T-helper 2 cell treated with Interferon-gamma antibody and Interleukin-4, amounts not matched to agents 5 μg/mL and 100 μg/mL, for 36 hours (primary cell): ENCODE results near the gene VSTM2B.

Source experiments
- DNase-seq: peaks from one replicate; pipeline ENCODE4 v3.0.0; 2021; ENCODE audit warnings: low spot score
- H3K27ac Mint-ChIP-seq: one replicate; pipeline ENCODE4 v1.8.0; 2021; ENCODE audit warnings: mild to moderate bottlenecking, mixed read lengths
- H3K27me3 Mint-ChIP-seq: one replicate; pipeline ENCODE4 v1.8.0; 2021; ENCODE audit warnings: low read depth, mixed read lengths
- H3K36me3 Mint-ChIP-seq: one replicate; pipeline ENCODE4 v1.8.0; 2021; ENCODE audit warnings: low read depth, mixed read lengths
- H3K4me1 Mint-ChIP-seq: one replicate; pipeline ENCODE4 v1.8.0; 2021; ENCODE audit warnings: low read depth, mixed read lengths
- H3K4me3 Mint-ChIP-seq: one replicate; pipeline ENCODE4 v1.8.0; 2022; ENCODE audit warnings: mild to moderate bottlenecking, moderate library complexity, mixed read lengths
- H3K9me3 Mint-ChIP-seq: one replicate; pipeline ENCODE4 v1.8.0; 2021; ENCODE audit warnings: mixed read lengths

Gene VSTM2B

DNA sequence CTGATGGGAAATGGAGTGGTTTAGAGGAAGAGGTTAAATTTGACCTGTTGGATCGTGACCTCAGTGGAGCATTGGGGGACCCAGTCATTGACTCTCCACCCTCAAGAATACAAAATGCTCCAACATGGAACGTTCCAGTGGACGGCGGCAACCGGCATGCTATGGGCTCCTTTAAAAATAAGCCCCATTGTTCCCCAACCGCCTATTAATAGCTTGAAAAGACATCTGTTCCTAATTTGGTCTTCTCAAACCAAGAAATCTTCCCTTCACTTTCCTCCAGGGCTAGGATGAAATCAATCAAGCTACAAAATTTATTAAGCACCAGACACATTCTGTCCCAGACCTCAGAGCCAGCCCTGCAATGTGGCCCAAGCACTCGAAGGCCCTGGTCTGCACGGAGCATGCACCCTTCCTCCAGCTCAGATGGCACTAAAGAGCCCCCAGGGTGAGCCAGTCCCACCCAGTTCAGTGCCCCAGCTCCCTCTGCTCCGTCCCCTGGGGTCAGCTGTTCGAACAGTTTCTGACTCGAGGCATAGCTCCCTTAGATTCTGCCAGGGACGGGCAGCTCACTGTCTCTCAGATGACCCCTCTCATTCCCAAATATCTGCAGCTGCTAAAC is 22.5 kb upstream of the VSTM2B start:
- Mint-ChIP-seq H3K4me3 (no peak overlapping the region), H3K4me1 (no peaks in the 10 kb centered on the region), H3K27ac (no peak overlapping the region), H3K36me3 (no peaks in the 10 kb centered on the region), H3K27me3 (no peaks in the 10 kb centered on the region), H3K9me3 (no peaks in the 10 kb centered on the region)
- DNase-seq, result no peak

DNA sequence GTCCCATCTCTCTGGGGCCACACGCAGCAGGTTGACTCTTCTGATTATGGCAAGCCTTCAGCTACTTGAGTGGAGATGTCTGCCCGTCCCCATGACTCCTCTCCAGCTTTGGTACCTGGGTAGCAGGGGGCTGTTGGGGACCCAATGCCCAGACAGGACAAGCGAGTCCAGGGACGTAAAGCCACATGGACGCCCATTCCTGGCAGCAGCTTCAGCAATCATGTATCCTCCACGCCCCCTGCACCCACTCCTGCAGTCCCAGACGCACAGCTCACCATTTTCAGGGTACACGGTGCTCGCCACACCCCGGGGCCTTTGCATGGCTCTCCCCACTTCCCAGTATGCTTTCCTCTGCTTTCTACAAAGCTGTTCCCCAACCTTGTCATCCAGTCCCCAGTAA is 22.0 kb upstream of the VSTM2B start:
- H3K4me1 Mint-ChIP-seq, result no peaks in the 10 kb centered on the region
- H3K27ac Mint-ChIP-seq, result no peak overlapping the region
- H3K9me3 Mint-ChIP-seq, result no peaks in the 10 kb centered on the region
- H3K27me3 Mint-ChIP-seq, result no peaks in the 10 kb centered on the region
- no peaks in the 10 kb centered on the region for H3K36me3 Mint-ChIP-seq
- no peak overlapping the region for H3K4me3 Mint-ChIP-seq
- DNase-seq, result no peak

GRCh38 chr19:29504454-29504853 is 21.3 kb upstream of the VSTM2B start:
- H3K27ac Mint-ChIP-seq, result no peak overlapping the region
- no peaks in the 10 kb centered on the region for H3K9me3 Mint-ChIP-seq
- DNase-seq, result no peak
- no peaks in the 10 kb centered on the region for H3K36me3 Mint-ChIP-seq
- H3K4me3 Mint-ChIP-seq, result no peak overlapping the region
- H3K27me3 Mint-ChIP-seq, result no peaks in the 10 kb centered on the region
- no peaks in the 10 kb centered on the region for H3K4me1 Mint-ChIP-seq

DNA sequence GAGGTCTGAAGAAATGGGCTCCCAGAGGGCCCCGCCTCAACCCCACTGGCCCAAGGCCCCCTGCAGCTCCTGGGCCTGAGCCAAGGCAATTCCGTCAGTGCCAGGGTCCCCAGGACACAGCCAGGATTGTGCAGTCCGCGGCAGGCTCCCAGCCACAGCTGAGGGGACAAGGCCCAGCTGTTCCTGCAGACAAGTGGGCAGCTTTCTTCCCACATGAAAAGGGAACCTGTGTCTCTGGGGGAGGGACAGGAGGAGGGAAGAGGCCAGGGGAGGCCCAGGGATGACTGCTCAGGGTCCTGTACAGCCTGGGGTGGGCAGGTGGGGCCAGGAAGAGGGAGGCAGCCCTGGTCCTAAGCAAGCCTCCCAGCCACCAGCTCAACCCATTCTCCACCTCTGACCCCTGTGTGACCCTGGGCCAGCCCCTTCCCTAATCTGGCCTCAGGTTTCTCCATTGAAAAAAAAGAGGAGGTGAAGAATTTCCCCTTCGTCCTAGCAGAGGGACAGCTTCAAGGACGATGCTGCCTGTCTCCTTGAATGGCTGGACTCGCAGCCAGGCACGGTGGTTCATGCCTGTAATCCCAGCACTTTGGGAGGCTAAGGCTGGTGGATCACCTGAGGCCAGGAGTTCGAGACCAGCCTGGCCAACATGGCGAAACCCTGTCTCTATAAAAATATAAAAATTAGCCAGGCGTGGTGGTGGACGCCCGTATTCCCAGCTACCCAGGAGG is 20.5 kb upstream of the VSTM2B start:
- Mint-ChIP-seq H3K4me1 (no peaks in the 10 kb centered on the region), H3K4me3 (no peak overlapping the region), H3K9me3 (no peaks in the 10 kb centered on the region), H3K27me3 (no peaks in the 10 kb centered on the region), H3K36me3 (no peaks in the 10 kb centered on the region), H3K27ac (no peak overlapping the region)
- DNase-seq, result no peak

DNA sequence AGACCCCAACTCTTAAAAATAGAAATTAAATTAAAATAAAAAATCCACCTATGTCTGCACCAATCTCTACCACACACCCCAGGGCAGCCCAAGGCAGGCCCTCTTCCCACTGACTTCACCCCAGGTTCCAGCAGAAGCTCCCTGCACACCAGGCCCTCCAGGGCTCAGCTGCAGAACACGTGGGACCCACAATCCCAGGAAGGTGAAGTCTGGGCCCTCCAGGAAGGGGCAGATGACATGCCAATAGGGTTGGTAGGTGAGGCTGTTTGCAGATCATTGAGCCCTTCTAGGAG is 19.2 kb upstream of the VSTM2B start:
- Mint-ChIP-seq H3K27ac (no peak overlapping the region), H3K4me3 (no peak overlapping the region), H3K36me3 (no peaks in the 10 kb centered on the region), H3K27me3 (no peaks in the 10 kb centered on the region), H3K9me3 (no peaks in the 10 kb centered on the region), H3K4me1 (no peaks in the 10 kb centered on the region)
- no peak for DNase-seq

DNA sequence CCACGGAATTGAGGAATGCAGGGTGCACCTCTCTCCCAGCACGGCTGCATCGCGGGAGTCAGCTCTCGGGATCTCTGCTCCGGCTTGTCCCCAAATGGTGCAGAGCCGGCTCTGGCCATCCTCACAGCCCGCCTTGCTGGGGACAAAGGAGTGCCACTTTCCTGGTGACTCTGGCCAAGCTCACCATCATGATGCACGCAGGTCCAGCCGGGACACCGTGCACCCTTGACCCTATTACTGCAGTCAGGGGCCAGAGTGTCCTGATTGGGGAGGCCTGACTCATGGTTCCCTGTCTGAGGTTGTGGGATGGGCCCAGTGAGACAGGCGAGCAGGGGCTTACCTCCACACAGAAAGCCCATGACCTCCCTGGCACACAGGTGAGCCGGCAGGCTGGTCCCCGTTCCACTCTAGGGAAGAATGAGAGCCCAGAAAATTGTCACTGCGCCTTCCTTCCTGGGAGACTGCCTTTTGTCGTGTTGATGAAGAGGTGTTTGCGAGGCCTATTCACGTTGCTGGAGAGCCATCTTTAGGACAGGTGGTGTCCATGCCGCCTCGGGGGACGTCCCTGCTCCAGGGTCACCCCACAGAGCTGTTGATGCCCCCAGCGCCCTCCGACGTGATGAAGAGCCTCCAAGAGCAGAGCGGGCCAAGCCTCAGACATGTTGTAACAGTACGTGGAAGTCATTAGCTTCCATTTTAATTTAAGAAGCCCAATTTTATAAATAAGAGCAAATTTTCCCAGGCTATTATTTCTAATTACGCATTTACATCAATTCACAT is 18.5 kb upstream of the VSTM2B start:
- Mint-ChIP-seq H3K4me3 (no peak overlapping the region), H3K27ac (no peak overlapping the region), H3K27me3 (no peaks in the 10 kb centered on the region), H3K9me3 (no peaks in the 10 kb centered on the region), H3K36me3 (no peaks in the 10 kb centered on the region), H3K4me1 (no peaks in the 10 kb centered on the region)
- DNase-seq, result no peak

DNA sequence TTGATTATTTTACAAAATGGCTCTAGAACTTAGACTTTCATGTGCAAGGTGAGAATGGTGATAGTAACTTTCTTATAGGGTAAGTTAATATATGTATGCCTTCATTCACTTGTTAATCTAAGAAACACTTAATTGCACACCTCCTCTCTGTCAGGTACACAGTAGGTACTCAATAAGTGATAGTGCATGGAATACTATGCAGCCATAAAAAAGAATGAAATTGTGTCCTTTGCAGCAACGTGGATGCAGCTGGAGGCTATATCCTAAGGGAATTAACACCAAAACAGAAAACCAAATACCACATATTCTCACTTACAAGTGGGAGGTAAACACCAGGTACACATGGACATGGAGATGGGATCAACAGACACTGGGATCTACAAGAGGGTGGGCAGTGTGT is 17.6 kb upstream of the VSTM2B start:
- Mint-ChIP-seq H3K4me1 (no peaks in the 10 kb centered on the region), H3K9me3 (no peaks in the 10 kb centered on the region), H3K27me3 (no peaks in the 10 kb centered on the region)

DNA sequence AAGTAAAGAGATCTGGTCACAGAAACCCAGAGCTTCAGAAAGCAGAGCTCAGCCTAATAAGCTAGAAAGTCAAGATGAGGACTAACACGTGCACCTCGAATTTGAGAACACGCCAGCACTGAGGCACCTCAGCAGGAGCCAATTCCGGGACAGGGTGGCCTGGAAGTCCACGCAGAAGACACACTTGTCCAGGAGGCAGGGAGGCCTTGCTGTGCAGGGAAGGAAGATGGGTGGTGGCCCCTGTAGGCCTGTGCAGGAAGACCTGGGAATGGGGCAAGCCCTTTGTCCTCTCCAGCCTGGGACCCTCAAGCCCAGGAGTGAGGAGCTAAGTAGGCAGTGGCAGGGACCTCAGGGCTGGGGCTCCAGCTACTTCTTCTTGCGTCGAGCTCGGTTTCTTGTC is 16.3 kb upstream of the VSTM2B start:
- Mint-ChIP-seq H3K27me3 (no peaks in the 10 kb centered on the region), H3K36me3 (no peaks in the 10 kb centered on the region), H3K9me3 (no peaks in the 10 kb centered on the region), H3K4me1 (no peaks in the 10 kb centered on the region), H3K4me3 (no peak overlapping the region), H3K27ac (no peak overlapping the region)
- DNase-seq, result no peak

More for the DNA sequence above, 17.6 kb upstream of the VSTM2B start:
- no peak overlapping the region for H3K4me3 Mint-ChIP-seq
- no peaks in the 10 kb centered on the region for H3K36me3 Mint-ChIP-seq
- no peak overlapping the region for H3K27ac Mint-ChIP-seq
- no peak for DNase-seq

GRCh38 chr19:29510701-29511265 is 15.0 kb upstream of the VSTM2B start:
- no peaks in the 10 kb centered on the region for H3K9me3 Mint-ChIP-seq
- no peaks in the 10 kb centered on the region for H3K36me3 Mint-ChIP-seq
- H3K4me3 Mint-ChIP-seq, result no peak overlapping the region
- DNase-seq, result no peak
- no peaks in the 10 kb centered on the region for H3K27me3 Mint-ChIP-seq
- H3K27ac Mint-ChIP-seq, result no peak overlapping the region
- no peaks in the 10 kb centered on the region for H3K4me1 Mint-ChIP-seq

DNA sequence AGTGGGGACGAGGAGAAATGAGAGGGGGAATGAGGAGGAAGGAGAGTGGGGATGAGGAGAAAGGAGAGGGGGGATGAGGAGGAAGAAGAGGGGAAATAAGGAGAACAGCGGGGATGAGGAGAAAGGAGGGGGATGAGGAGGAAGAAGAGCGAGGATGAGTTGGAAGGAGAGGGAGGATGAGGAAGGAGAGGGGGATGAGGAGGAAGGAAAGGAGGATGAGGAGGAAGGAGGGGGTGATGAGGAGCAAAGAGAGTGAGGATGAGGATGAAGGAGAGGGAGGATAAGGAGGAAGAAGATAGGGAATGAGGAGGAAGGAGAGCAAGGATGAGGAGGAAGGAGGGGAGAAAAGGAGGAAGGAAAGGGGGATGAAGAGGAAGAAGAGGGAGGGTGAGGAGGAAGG is 14.0 kb upstream of the VSTM2B start:
- H3K36me3 Mint-ChIP-seq, result no peaks in the 10 kb centered on the region
- H3K4me3 Mint-ChIP-seq, result no peak overlapping the region
- H3K4me1 Mint-ChIP-seq, result no peaks in the 10 kb centered on the region
- no peak overlapping the region for H3K27ac Mint-ChIP-seq
- H3K27me3 Mint-ChIP-seq, result no peaks in the 10 kb centered on the region
- DNase-seq, result no peak
- H3K9me3 Mint-ChIP-seq, result no peaks in the 10 kb centered on the region

DNA sequence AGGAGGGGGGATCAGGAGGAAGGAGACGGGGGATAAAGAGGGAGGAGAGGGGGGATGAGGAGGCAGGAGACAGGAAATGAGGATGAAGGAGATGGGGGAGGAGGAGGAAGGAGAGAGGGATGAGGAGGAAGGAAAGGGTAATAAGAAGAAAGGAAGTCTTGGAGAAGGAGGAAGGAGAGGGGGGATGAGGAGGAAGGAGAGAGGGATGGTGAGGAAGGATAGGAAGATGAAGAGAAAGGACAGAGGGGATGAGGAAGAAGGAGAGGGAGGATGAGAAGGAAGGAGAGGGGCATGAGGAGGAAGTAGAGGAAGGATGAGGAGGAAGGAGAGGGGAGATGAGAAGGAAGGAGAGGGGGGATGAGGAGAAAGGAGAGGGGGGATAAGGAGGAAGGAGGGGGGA is 13.0 kb upstream of the VSTM2B start:
- no peak overlapping the region for H3K27ac Mint-ChIP-seq
- no peaks in the 10 kb centered on the region for H3K9me3 Mint-ChIP-seq
- no peak for DNase-seq
- no peaks in the 10 kb centered on the region for H3K4me1 Mint-ChIP-seq
- H3K36me3 Mint-ChIP-seq, result no peaks in the 10 kb centered on the region
- no peaks in the 10 kb centered on the region for H3K27me3 Mint-ChIP-seq
- no peak overlapping the region for H3K4me3 Mint-ChIP-seq

DNA sequence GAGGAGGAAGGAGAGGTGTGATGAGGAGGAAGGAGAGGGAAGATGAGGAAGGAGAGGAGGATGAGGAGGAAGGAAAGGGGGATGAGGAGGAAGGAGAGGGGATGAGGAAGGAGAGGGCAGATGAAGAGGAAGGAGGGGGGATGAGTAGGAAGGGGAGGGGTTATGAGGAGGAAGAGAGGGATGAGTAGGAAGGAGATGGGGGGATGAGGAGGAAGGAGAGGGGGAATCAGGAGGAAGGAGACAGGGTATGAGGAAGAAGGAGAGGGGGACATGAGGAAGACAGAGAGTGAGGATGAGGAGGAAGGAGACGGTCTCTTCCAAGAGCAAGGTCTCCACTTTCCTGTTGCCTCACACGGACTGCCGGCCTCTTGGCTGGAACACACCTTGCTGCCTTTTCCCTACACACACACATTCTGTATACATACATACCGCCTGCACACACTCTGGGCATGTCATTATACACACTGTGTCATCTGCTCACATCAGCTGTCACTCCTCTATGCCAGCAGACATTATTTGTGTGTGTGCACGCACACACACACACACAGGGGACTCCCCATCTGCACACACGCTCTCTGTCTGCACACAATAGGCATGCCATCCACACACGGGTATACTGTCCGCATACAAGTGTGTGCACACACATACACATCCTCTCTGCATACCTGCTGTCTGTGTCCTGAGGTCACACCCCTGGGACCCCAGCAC is 11.1 kb upstream of the VSTM2B start:
- H3K9me3 Mint-ChIP-seq, result no peaks in the 10 kb centered on the region
- H3K4me1 Mint-ChIP-seq, result no peaks in the 10 kb centered on the region
- no peaks in the 10 kb centered on the region for H3K36me3 Mint-ChIP-seq
- H3K27ac Mint-ChIP-seq, result no peak overlapping the region
- H3K4me3 Mint-ChIP-seq, result no peak overlapping the region
- no peaks in the 10 kb centered on the region for H3K27me3 Mint-ChIP-seq
- no peak for DNase-seq

DNA sequence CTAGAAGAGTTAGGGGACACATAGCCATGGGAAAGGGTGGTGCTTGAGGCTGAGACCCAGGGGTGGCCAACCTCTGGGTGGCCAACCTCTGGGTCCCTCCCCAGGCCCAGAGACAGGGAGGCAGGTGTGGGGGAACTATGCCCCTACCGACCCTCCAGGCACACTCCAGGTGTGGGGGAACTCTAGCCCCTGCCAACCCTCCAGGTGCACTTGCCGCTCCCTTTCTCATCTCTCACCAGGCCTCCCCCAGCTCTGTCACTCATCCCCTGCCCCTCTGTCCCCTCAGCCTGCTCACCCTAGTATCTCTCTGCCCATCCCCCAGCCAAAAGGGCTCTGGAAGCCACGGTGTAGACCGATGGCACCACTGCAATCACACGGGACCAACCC is 10.6 kb upstream of the VSTM2B start:
- no peaks in the 10 kb centered on the region for H3K4me1 Mint-ChIP-seq
- no peak overlapping the region for H3K4me3 Mint-ChIP-seq
- DNase-seq, result no peak
- no peaks in the 10 kb centered on the region for H3K27me3 Mint-ChIP-seq
- H3K36me3 Mint-ChIP-seq, result no peaks in the 10 kb centered on the region
- no peak overlapping the region for H3K27ac Mint-ChIP-seq
- no peaks in the 10 kb centered on the region for H3K9me3 Mint-ChIP-seq
